A549 (cell line): Measurements from ENCODE around the gene ADARB2. TPM values are rescaled to one million over a fixed set of nuclear protein-coding genes. Genes with fewer than 3 reads are reported as not detected.
"Not testable (repeated sequence)": the region's sequence is repeated elsewhere in the genome, so short reads cannot be mapped to it uniquely, and the experiment has no call there.

Experiments
- ATAC-seq, 2 experiments: fragments of 200-7000 bp in 1 of 2; fragments of >200 bp in 1 of 2; cut with Nextera tagmentation in 1 of 2; cut with Tn5 transposase in 1 of 2; 3 replicates each; pipeline versions ENCODE4 v1.8.0 to v1.9.1; 2018 to 2020; ENCODE audit warnings: mild to moderate bottlenecking in 1 of 2, moderate library complexity in 1 of 2
- CTCF ChIA-PET: fragments of 300-600 bp; sonication (Branson Sonifier 250); formaldehyde crosslinking; extraction: SDS; loops from one replicate; lab custom pipeline; 2021; ENCODE audit warnings: antibody characterized with exemption, inconsistent platforms; lab: Yijun Ruan, JAX
- POLR2A ChIA-PET: fragments of 350-600 bp; formaldehyde crosslinking; extraction: SDS; loops from one replicate; lab custom pipeline; 2021; ENCODE audit warnings: antibody characterized with exemption, inconsistent platforms; lab: Yijun Ruan, JAX
- DNase-seq, 2 experiments: peaks; one replicate each; pipeline versions ENCODE4 v3.0.0 to v3.0.0-alpha.2; 2011 to 2016; ENCODE audit warnings: low read depth in 1 of 2, low spot score in 1 of 2
- FAIRE-seq: peaks from 2 replicates; lab custom pipeline; 2011; peaks lifted over from hg19 to GRCh38; lab: Jason Lieb, UNC
- H3K27ac ChIP-seq, 2 experiments: fragments of >200 bp; sonication (Bioruptor Twin); formaldehyde crosslinking; 3 replicates each; pipeline ENCODE4 v1.5.1; 2016 to 2017
- H3K4me1 ChIP-seq: fragments of >200 bp; sonication (Bioruptor Twin); formaldehyde crosslinking; 3 replicates; pipeline ENCODE4 v1.6.1; 2016
- H3K4me2 ChIP-seq: fragments of >200 bp; sonication (Bioruptor Twin); formaldehyde crosslinking; 3 replicates; pipeline ENCODE4 v1.6.1; 2016
- H3K4me3 ChIP-seq: fragments of >200 bp; sonication (Bioruptor Twin); formaldehyde crosslinking; 3 replicates; pipeline ENCODE4 v1.5.1; 2016
- H3K9me3 ChIP-seq: fragments of >200 bp; sonication (Bioruptor Twin); formaldehyde crosslinking; 3 replicates; pipeline ENCODE4 v1.6.1; 2016
- BCL3 ChIP-seq: fragments of >200 bp; sonication (Bioruptor Twin); formaldehyde crosslinking; IDR thresholded peaks from 3 replicates; pipeline ENCODE4 v1.6.1; 2016
- CHD4 ChIP-seq: fragments of 200-600 bp; sonication (generic); IDR thresholded peaks from 2 replicates; pipeline ENCODE4 v1.6.1; 2016; ENCODE audit warnings: antibody characterized with exemption, mild to moderate bottlenecking, borderline replicate concordance
- CTCF ChIP-seq: fragments of >200 bp; sonication (Bioruptor Twin); formaldehyde crosslinking; IDR thresholded peaks from 3 replicates; pipeline ENCODE4 v1.5.1; 2016
- E2F6 ChIP-seq: IDR thresholded peaks from 2 replicates; pipeline ENCODE4 v1.6.1; 2012; ENCODE audit warnings: low read depth, borderline replicate concordance
- EP300 ChIP-seq, 2 experiments: fragments of >200 bp; sonication (Bioruptor Twin); formaldehyde crosslinking; IDR thresholded peaks; 2 replicates in 1 of 2; 3 replicates in 1 of 2; pipeline ENCODE4 v1.6.1; 2016 to 2017
- ESRRA ChIP-seq: fragments of 150-350 bp; IDR thresholded peaks from 2 replicates; pipeline ENCODE4 v1.6.1; 2014; ENCODE audit warnings: mild to moderate bottlenecking, low read length, borderline replicate concordance
- FOSB ChIP-seq: fragments of 250-450 bp; sonication (Bioruptor Pico); IDR thresholded peaks from 2 replicates; pipeline ENCODE4 v1.5.0; 2020; ENCODE audit warnings: mild to moderate bottlenecking, moderate library complexity
- HES2 ChIP-seq: fragments of >200 bp; sonication (Bioruptor Twin); formaldehyde crosslinking; IDR thresholded peaks from 2 replicates; pipeline ENCODE4 v1.6.1; 2016
- HOXB13 ChIP-seq: fragments of 250-450 bp; sonication (Bioruptor Pico); IDR thresholded peaks from 2 replicates; pipeline ENCODE4 v1.5.0; 2020; ENCODE audit warnings: low read depth, mild to moderate bottlenecking, moderate library complexity
- HOXB5 ChIP-seq: fragments of 250-450 bp; sonication (Bioruptor Pico); IDR thresholded peaks from 2 replicates; pipeline ENCODE4 v1.5.0; 2020; ENCODE audit warnings: mild to moderate bottlenecking, moderate library complexity
- JUN ChIP-seq, 2 experiments: fragments of >200 bp; sonication (Bioruptor Twin); formaldehyde crosslinking; IDR thresholded peaks; 2 replicates in 1 of 2; 3 replicates in 1 of 2; pipeline ENCODE4 v1.6.1; 2016 to 2017
- JUNB ChIP-seq: fragments of >200 bp; sonication (Bioruptor Twin); formaldehyde crosslinking; IDR thresholded peaks from 2 replicates; pipeline ENCODE4 v1.6.1; 2016
- MAFK ChIP-seq: fragments of 450-650 bp; IDR thresholded peaks from 2 replicates; pipeline ENCODE4 v1.6.1; 2014; ENCODE audit not compliant: partially characterized antibody
- MAX ChIP-seq: IDR thresholded peaks from 2 replicates; pipeline ENCODE4 v1.6.1; 2012
- PBX3 ChIP-seq: IDR thresholded peaks from 2 replicates; pipeline ENCODE4 v1.6.1; 2012
- POLR2A ChIP-seq: IDR thresholded peaks from 2 replicates; pipeline ENCODE4 v1.6.1; 2012; ENCODE audit warnings: mild to moderate bottlenecking, low read length
- RAD21 ChIP-seq, 2 experiments: fragments of >200 bp in 1 of 2; sonication (Bioruptor Twin) in 1 of 2; formaldehyde crosslinking in 1 of 2; IDR thresholded peaks in 1 of 2; conservative IDR thresholded peaks in 1 of 2; 2 replicates in 1 of 2; 3 replicates in 1 of 2; pipeline ENCODE4 v1.6.1; 2012 to 2018; ENCODE audit warnings: inconsistent platforms in 1 of 2
- RCOR1 ChIP-seq: fragments of 150-350 bp; IDR thresholded peaks from 2 replicates; pipeline ENCODE4 v1.6.1; 2014; ENCODE audit warnings: antibody characterized with exemption, low read length, low read depth
- REST ChIP-seq: fragments of 200-600 bp; sonication (generic); IDR thresholded peaks from 2 replicates; pipeline ENCODE4 v1.6.1; 2016; ENCODE audit warnings: antibody characterized with exemption, mild to moderate bottlenecking, moderate library complexity
- RFX5 ChIP-seq: fragments of 450-650 bp; IDR thresholded peaks from 2 replicates; pipeline ENCODE4 v1.7.1; 2014; ENCODE audit warnings: antibody characterized with exemption, mild to moderate bottlenecking, moderate library complexity
- SREBF2 ChIP-seq: fragments of 450-650 bp; IDR thresholded peaks from 2 replicates; pipeline ENCODE4 v1.6.1; 2014; ENCODE audit warnings: mild to moderate bottlenecking, moderate library complexity
- WGBS: methylation state at CpG from one replicate; pipeline ENCODE4 v1.1.6; 2017; ENCODE audit errors: missing lambda C conversion rate; 5-methylcytosine and 5-hydroxymethylcytosine counted together
- polyA plus RNA-seq, 4 experiments: library from polyadenylated mRNA; depleted of rRNA in 3 of 4; stranded (reverse); fragments of >200 nt; fragmentation: RNase III in 1 of 4; extraction: RNeasy Plus Mini Kit Qiagen cat#74134 plus additional on column Dnase treatment in 1 of 4; gene quantifications; 2 replicates in 3 of 4; 3 replicates in 1 of 4; pipeline ENCODE4 v1.2.3, GENCODE V29; 2011 to 2017

ADARB2 gene
- polyA plus RNA-seq, 2 of the 4 experiments (the other 2 are of a cell fraction): not detected

- no peak overlapping the region for H3K27ac ChIP-seq
- no peak for DNase-seq
- ChIA-PET CTCF (no interaction called here), POLR2A (no interaction called here)
- no peaks in the 10 kb centered on the region for H3K4me1 ChIP-seq
- no peak overlapping the region for H3K4me3 ChIP-seq
- no peak for FAIRE-seq
- no peak for ATAC-seq
- no peak for TF ChIP-seq REST
- no peak for TF ChIP-seq HOXB5 (CRISPR knock-in tag)
- TF ChIP-seq E2F6: no peak
- TF ChIP-seq JUN (IDR thresholded peaks at IDR 0.05): no peak
- TF ChIP-seq FOSB (CRISPR knock-in tag): no peak
- no peak for TF ChIP-seq CHD4
- TF ChIP-seq POLR2A: no peak
- TF ChIP-seq RAD21 (conservative IDR thresholded peaks at IDR 0.05 in 1 of 2, IDR thresholded peaks at IDR 0.05 in 1 of 2): no peak
- no peak for TF ChIP-seq ESRRA
- TF ChIP-seq EP300 (IDR thresholded peaks at IDR 0.05): no peak
- no peak for TF ChIP-seq PBX3
- no peak for TF ChIP-seq MAX
- TF ChIP-seq RFX5: no peak
- no peak for TF ChIP-seq MAFK
- TF ChIP-seq RCOR1: no peak
- TF ChIP-seq CTCF: no peak
- H3K9me3 ChIP-seq: no peaks in the 10 kb centered on the region
- H3K4me2 ChIP-seq: no peak overlapping the region
- WGBS: 74% methylated on average over 28 of the region's 29 CpGs
Measured at GRCh38 chr10:1163204-1163660, 574.1 kb downstream of the ADARB2 start.

GRCh38 chr10:1162481-1163203, 574.7 kb downstream of the ADARB2 start:
- POLR2A ChIA-PET: no interaction called here
- FAIRE-seq: no peak
- peak; percentile 24 to 27; a peak in 2 of 6 replicates for ATAC-seq
- WGBS: 10% methylated on average over 9 of the region's 13 CpGs
- DNase-seq: no peak
- H3K4me3 ChIP-seq: no peak overlapping the region
- TF ChIP-seq HOXB13 (CRISPR knock-in tag): no peak
- no peak for TF ChIP-seq SREBF2
- TF ChIP-seq HES2: no peak
- TF ChIP-seq JUNB: no peak
- TF ChIP-seq BCL3: no peak
- H3K27ac ChIP-seq: no peak overlapping the region
- CTCF ChIA-PET: interaction anchor here (1.2 kb wide), 1 partner anchor 19 kb away, joined by 4 read pairs; no protein-coding TSS in a partner anchor
- H3K9me3 ChIP-seq: no peaks in the 10 kb centered on the region
- H3K4me1 ChIP-seq: no peaks in the 10 kb centered on the region
- H3K4me2 ChIP-seq: no peak overlapping the region

- CTCF ChIA-PET: interaction anchor here (1.4 kb wide), 1 partner anchor 11 kb away, joined by 3 read pairs; no protein-coding TSS in a partner anchor
- ATAC-seq: not testable (repeated sequence)
Measured at GRCh38 chr10:1161315-1161673, 576.0 kb downstream of the ADARB2 start.

More at GRCh38 chr10:1161315-1161673, 576.0 kb downstream of the ADARB2 start:
- DNase-seq, POLR2A ChIA-PET, FAIRE-seq, H3K4me1 ChIP-seq, H3K9me3 ChIP-seq, H3K4me2 ChIP-seq, H3K4me3 ChIP-seq, H3K27ac ChIP-seq: not testable (repeated sequence)
- WGBS: 38% methylated on average over 4 of the region's 5 CpGs
